HG03045 (cell line): ENCODE measurements around the gene COL5A2.

ENCODE experiments used
- ATAC-seq: cut with Tn5 transposase; IDR thresholded peaks from one replicate; pipeline ENCODE4 v1.9.1; 2021; ENCODE audit warnings: mild to moderate bottlenecking, moderate library complexity; ENCODE audit not compliant: unreplicated experiment

Gene COL5A2

GRCh38 chr2:189057316-189057715 is 122.2 kb downstream of the COL5A2 start:
- ATAC-seq, result no peak

GRCh38 chr2:189056200-189057106 is 123.1 kb downstream of the COL5A2 start:
- ATAC-seq, result no peak

- ATAC-seq, result no peak
Measured at GRCh38 chr2:189050165-189050712, 129.3 kb downstream of the COL5A2 start.

- ATAC-seq, result no peak
Measured at GRCh38 chr2:189049709-189050164, 129.8 kb downstream of the COL5A2 start.

- ATAC-seq, result no peak
Measured at GRCh38 chr2:189048189-189048588, 131.4 kb downstream of the COL5A2 start.

GRCh38 chr2:189047171-189047888 is 132.2 kb downstream of the COL5A2 start:
- ATAC-seq, result no peak

- no peak for ATAC-seq
Measured at GRCh38 chr2:189046320-189046719, 133.2 kb downstream of the COL5A2 start.

GRCh38 chr2:189045836-189046235 is 133.7 kb downstream of the COL5A2 start:
- no peak for ATAC-seq

GRCh38 chr2:189037518-189037917 is 142.0 kb downstream of the COL5A2 start:
- no peak for ATAC-seq

- no peak for ATAC-seq
Measured at GRCh38 chr2:189024901-189025618, 154.5 kb downstream of the COL5A2 start.

- ATAC-seq, result no peak
Measured at GRCh38 chr2:189022492-189022891, 157.1 kb downstream of the COL5A2 start.

- no peak for ATAC-seq
Measured at GRCh38 chr2:189022053-189022481, 157.5 kb downstream of the COL5A2 start.

- ATAC-seq, result no peak
Measured at GRCh38 chr2:189020179-189020578, 159.4 kb downstream of the COL5A2 start.

GRCh38 chr2:189018631-189019030 is 160.9 kb downstream of the COL5A2 start:
- no peak for ATAC-seq

- no peak for ATAC-seq
Measured at GRCh38 chr2:189016311-189016861, 163.2 kb downstream of the COL5A2 start.

GRCh38 chr2:189015359-189015758 is 164.2 kb downstream of the COL5A2 start:
- no peak for ATAC-seq

GRCh38 chr2:189014449-189015138 is 165.0 kb downstream of the COL5A2 start:
- ATAC-seq, result no peak

- ATAC-seq, result no peak
Measured at GRCh38 chr2:189013671-189014448, 165.7 kb downstream of the COL5A2 start.

- no peak for ATAC-seq
Measured at GRCh38 chr2:189013031-189013430, 166.5 kb downstream of the COL5A2 start.
